ENCODE data around the gene ATP2A3.

Gene ATP2A3

DNA sequence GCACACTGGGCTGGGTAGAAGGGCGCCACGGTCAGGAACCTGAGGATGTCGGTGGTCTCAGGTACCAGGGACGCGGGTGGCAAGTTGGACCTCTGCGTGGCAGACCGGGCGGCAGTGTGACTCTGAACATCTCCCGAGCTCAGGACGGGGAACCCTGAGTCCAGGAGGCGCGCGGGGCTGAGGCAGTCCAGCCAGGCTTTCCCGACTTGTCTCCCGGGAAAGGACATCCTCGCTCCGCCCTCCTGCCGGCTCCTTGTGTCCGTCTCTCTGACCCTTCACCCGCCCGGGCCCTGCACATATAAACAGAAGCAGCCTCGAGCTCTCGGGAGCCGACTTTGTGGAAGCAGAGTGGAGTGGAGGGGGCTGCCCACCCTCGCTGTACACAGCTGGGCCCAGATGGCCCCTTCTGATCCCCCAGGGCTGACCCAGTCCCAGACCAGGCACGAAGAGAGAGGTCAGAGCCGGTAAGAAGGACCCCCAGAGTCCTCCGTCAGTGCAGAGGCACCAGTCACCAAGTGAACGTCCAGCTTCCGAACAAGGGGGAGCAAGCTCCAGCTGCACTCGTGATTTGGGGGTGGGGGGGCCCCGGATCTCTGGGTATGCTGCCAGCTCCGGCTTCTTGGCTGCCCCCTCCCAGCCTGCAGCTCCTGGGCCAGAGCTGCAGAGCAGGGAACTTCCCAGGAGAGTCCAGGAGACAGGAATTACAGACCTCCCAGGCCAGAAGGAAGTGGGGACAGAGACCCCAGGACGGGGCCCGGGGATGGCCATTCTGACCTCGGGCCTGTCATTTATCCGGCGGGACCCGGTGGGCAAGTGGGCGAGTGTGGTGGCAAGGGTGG, 39.5 kb downstream of the ATP2A3 start:
- DNase-seq: no peak

DNA sequence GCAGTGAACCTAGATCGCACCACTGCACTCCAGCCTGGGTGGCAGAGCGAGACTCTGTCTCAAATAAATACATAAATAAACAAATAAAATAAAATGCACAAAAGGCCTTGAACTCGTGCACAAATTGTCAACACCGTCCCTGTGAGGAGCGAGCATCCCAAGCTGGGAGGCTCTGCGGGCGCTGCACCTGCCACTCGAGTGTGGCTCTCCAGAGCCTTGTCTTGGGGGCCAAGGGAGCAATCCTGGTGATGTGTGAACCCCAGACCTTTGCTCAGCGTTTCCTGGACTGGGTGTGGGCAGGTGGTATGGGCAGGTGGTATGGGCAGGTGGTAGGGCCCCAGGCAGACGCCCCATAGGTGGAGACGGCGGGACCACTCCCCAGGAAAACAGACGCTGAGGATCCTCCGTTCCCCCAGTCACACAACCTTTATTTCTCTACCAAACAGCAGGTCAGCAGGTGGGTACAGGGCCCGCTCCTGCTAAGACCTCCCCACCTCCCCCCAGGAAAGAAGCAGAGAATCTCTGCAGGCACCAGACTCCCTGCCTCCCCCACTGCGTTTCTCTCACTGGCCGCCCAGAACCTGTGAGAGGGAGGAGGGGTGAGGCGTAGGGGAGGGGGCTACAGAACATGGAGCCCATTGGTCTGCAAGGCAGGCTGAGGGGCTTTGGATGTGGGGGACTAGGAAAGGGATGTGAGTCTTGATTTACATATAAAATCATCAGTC, 40.6 kb downstream of the ATP2A3 start:
- DNase-seq: no peak

DNA sequence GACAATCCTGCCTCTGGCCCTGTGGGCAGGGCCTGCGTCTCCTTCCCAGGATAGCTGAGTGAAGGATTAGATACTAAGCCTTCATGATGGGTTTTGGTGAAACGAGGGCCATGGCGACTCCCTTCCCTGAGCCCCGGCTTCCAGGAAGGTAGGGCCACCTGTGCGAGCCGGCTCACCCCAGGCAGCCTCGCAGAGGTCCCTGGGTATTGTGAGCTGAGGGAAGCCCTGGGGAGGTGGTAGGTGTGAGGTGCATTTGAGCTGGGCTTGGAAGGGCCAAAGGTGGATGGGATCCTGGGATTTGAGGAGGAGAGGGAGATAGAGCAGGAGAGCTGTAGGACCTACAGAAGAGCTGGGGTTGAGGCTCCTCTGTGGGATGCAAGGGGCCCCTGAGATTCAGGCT, 41.5 kb downstream of the ATP2A3 start:
- no peak for DNase-seq

DNA sequence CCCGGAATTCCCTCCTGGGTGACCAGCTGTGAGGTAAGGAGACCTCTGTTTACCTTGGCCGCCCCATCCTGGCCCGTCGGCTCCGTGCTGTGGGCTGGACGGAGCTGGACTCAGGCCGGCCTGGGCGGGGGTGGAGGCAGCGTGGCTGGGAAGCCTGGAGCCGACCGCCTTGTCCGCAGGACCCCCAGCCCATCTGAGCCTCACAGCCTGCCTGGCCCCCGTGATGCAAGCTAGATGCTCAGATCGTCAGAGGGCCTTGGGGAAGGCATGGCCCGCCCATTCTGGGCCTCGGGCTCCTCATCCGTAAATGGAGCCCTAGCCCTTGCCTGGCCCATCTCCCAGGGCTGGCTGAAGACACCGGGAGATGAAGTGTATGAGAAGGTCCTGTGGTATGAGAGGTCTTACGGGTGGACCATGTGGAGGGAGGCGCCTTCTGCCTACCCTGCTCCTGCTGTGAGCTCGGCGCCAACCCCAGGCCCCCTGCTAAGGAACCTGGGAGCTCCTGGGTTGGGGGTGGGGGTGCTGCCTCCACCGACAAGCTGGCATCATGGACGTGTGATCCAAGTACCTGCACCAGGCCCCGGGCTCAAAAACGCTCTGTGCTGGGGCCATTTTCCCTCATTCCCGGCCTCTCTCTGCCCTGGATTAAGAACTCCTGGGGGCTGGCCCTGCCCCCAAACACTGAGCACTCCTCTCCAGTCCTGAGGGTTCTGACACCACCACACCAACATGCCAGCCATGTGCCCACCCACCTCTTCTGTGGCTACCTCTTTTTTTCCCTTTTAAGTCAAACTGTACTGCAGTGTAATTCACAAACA, 42.5 kb downstream of the ATP2A3 start:
- no peak for DNase-seq

DNA sequence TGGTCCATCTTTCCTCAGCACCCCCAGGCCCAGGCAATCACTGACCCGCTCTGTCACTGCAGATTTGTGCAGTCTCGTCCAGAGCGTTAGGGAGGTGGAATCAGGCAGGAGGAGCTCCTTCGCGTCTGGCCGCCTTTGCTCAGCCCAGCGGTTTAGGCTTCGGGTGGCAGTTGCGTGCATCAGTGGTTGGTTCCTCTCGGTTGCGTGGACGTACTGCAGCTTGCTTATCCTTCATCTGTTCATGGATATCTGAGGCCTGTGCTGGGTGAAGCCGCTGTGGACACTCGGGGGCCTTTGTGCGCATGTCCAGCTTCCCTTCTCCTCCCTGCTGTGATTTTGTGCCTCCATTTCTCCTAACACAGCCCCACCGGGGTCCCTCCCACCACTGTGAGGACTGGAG, 43.2 kb downstream of the ATP2A3 start:
- DNase-seq: no peak

DNA sequence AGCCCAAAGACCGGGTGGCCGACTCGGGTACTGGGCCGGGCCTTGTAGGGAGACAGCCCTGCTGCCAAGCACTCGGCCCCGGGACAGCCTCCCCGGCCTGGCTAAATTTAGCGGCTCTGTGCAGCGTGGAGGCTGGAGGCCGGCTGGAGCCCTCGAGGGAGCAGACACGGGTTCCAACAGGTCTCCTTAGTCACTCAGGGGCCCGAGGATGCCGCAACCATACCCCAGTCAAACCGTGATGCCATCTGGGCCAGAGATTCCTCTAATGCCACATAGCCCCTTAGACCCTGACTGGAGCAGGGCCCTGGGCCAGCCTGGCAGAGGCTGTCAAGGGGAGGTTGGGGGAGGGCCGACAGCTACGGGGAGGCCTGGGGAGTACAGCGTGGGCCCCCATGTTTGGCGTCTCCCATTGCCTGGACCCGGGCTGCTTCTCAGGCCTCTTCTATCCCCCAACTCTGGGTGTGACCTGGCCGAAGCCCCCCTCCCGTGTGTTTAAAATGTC, 45.1 kb downstream of the ATP2A3 start:
- DNase-seq: no peak

DNA sequence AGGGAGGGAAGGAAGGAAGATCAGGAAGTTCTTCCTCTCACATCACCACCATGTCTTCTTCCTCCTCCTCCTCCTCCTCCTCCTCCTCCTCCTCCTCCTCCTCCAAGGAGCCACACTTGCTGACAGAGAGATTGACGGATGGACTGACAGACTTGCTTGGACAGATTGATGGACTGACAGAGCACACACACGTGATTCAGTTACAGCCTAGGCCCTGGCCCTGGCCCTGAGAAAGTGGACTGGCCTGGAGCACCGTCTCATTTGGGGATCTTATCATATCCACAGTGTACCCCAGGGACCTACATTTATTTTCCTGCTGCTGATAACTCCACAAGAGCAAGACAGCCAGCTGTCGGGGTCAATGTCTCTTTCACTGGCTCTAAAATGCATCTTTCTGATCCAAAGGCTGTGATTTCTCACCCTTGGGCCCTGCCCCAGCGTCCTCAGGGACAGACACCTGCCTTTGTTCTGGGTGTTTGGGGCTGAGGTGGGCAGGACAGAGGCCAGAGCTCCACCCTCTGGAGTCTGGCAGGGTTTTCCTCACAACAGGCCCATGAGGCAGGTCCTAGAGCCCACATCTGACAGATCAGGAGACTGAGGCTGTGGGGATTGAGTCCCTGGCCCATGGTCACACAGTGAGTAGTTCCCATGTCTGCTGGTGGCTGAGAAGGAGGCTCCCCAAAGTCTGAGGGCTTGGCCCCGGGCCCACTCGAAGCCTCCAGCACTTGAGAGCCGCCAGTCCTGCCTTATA, 45.7 kb downstream of the ATP2A3 start:
- DNase-seq: no peak

DNA sequence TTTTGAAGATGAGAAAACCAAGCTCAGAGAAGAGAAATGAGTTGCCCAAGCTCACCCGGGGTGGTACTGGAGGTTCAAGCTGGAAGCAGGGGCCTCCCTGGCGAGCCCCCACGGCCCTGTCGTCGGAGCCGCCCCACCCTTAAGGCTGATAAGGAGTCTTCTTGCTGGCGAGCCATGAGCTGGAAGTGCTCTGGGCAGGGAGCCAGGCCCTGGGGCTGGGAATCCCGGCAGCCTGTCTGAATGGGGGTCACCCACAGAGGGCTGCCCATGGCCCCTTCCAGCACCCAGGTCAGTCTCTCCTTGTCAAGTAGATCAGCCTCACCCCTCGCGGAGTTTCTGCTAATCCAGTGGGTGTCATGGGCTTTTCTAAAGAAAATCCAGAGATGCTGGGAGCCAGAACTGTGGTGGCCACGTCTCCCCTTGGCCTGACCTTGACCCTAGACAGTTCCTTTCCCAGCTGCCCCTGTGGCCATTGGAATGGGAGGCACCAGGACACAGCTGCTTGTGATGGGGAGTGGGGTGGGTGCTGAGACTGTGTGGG, 46.8 kb downstream of the ATP2A3 start:
- no peak for DNase-seq

DNA sequence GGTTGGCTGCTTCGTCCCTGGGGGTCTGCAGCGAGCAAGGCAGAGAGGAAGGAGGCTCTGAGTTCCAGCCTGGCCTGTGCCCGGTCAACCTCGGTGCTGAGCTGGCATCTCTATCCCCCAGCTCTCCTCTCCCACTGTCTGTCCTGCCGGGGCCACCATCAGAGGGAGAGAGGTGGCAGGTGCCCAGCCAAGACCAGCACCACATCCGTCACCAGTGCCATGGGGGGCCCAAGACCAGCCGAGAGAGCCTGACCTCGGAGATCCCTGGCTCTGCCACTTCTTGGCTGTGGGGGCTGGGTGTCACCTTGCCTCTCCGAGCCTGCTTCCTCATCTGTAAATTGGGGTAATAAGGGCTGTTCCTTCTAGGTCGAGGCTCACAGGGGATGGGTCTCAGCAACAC, 47.4 kb downstream of the ATP2A3 start:
- DNase-seq: no peak

DNA sequence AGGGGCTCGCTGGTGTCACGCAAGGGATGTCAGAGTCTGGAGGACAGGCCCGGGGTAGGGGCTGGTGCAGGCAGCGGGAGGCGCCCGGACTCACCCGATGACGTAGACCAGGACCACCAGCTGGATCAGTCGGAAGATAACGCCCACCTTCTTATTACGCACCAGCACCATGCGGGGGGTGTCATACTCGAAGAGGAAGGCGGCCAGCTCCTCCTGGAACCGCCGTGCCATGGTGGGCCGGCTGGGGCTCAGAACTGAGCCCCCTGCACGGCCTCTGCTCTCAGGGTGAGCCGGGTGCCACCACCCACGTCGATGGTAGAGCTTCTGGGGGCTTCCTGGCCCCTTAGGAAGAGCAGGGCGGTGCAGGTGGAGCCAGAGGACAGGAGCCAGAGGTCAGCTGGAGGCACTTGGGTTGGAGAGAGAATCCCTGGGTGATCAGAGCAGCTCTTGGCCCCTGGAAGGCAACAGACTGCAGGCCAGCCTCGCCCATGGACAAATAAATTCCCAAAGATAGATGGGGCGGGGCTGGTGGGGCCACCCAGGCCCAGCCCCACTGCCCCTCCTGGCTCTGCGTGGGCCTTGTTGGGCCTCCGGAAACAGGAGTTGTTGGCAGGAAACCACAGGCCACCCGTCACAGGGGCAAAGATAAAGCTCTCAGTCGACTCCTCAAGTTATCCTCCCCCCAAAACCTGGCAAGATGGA, 48.1 kb downstream of the ATP2A3 start, which contains the start of gene P2RX1:
TSS of gene P2RX1 (minus strand) at position 471 of the 702 bp plus-strand sequence. CDS start at position 231, 240 bp downstream.
- DNase-seq: no peak

DNA sequence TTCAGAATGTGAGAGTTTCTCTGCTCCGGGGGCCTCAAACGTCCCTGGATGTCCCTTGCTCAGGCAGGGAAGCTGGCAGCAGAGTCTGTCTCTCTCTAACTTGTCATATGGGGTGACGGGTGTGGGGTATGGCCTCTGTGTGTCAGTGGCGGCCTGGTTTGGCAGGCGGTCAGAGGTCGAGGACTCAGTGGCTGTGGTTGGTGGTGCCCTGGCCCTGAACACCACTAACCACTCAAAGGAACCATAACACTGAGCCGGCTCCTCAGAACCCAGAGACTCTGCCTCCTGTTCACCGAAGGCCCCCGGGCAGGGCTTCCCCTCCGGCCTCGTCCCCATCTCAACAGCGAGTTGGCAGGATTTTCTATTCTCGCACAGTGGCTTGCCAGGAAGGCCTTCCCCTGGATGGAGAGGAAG, 48.6 kb downstream of the ATP2A3 start:
- no peak for DNase-seq

DNA sequence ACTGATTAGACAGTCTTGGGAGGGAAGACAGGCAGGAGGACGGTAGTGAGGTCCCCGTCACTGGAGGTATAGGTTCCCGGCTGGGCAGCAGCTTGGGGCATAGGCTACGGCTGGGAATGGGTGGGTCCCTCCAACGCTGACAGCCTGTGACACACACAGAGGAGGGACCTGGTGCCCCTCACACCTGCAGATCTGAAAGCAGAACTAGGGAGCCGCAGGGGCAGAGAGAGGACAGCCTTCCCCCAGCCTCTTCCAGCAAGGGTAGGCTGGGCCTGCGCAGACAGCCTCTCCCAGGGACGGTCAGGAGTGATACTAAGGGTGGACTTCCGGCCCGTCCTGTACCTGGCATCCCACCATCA, 49.9 kb downstream of the ATP2A3 start:
- DNase-seq: no peak

DNA sequence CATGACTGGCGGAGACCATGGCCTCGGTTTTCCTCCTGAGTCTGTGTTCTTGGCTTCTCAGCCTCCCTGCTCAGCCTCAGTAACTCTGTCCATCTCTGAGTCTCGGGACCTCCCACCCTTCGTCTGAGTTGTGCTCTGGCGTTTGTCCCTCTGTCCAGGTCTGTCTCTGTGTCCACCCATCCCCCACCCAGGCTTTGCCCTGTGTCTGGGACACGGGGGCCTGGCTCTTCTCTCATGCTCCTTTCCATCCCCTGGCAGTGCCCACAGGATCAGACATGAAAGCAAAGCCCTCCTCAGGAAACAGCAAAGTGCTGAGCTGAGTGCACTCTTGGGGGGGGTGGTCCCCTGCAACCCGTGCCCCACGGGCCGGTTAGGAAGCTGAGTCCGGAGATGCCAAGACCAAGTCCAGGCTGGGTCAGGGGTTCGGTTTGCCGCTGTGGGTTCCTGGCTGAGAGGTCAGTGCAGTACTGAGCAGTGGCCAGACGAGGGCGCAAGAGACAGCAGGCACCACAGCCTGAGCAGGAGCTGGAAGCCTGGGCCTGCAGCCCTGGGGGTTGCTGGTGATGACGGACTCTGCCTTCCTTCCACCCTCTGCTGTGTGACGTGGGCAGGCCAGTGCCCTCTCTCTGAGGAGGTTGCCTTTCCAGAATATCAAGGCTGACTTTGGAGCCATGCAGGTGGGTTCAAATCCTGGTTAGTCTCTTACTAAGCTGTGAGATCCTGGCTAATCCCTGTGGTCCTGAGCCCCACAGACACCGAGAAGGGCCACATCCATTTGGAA, 50.5 kb downstream of the ATP2A3 start:
- DNase-seq: no peak

DNA sequence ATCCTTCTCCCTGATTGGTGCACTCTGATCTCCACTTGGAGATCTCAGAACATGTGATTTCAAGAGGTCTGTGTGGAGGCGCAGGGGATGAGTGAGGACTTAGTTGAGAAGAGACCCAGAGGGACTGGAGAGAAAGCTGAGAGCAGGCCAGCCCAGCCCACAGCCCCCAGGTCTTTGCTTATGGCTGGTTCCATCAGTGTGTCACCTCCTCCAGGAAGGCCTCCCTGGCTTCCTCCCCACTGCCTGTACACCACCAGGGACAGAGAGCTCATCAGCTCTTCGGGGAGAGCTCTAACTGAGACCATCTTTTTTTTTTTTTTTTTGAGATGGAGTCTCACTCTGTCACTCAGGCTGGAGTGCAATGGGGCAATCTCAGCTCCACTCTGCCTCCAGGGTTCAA, 51.4 kb downstream of the ATP2A3 start:
- DNase-seq: no peak

DNA sequence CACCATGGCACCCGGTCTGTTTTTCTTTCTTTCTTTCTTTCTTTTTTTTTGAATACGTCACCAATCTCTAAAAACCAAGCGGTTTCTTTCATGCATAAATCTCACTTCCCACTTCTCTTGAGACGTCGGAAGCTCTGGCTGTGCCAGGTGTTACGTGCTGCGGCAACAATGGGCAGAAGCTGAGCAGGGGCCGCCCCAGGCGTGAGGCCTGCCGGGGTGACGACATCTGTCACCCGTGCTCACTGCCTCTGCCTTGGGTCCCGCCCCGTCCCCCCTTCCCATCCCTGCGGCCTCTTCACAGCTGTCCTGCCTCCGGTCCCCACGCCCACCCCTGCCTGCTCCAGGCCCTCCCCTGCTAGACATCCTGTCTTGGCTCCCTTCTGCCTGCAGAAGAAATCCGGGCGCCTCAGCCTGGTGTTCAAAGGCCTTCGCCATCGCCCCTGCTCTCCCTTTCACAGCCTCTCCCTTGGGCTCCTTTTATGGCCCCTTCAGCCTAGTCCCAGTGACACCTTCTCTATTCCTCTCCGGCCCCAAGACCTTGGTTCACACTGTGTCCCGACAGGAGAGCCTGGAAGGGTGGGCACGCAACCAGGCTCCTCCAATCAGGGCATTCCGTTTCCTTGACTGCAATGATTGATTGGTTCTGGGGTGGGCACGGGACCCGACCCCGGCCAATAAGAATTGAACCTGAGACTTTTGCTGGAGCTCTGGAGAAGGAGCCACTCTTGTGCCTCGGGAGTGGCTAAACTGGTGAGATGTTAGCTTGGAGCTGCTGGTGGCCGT, 52.8 kb downstream of the ATP2A3 start:
- no peak for DNase-seq

DNA sequence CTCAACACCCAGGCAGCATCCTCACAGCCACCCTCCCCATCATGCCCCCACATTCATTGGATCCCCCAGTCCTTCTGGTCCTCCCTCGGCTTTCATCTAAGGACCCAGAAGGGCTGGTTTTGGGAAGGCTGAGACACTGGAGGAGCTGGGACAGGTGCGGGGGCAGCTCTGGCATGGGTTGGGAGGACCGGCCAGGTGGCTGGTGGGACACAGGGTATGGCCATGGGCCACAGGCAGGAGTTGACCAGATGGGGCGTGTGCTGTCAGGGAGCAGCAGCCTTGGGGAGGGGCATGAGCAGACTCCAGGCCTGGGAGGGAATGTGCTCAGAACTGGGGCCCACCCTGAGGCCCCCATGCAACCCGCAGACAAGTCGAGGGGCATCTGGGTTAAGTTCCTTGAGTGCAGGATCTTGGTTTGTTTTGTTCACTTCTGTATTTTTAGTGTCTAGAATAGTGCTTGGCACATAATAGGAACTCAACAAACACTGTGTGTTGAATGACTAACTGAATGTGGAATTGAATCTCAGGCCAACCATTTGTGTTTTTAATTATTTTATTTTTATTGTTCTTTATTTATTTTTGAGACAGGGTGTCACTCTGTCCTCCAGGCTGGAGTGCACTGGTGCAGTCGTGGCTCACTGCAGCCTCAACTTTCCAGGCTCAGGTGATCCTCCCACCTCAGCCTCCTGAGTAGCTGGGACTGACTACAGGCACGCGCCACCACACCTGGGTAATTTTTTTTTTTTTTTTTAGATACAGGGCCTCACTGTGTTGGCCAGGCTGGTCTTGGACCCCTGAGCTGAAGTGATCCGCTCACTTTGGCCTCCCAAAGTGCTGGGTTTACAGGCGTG, 53.6 kb downstream of the ATP2A3 start:
- no peak for DNase-seq

DNA sequence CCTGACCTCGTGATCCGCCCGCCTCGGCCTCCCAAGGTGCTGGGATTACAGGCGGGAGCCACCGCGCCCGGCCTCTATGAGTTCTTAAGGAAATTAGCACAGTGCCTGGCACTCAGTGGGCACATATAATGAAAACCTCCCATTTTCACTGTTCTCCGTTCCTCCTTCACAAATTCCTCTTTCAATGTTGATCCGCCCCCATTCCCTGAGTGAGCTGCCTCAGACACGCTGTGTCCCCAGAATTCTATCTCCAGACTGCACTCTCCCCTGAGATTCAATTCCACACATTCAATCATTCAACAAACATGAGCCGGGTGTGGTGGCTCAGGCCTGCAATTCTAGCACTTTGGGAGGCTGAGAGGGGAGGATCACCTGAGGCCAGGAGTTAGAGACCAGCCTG, 55.0 kb downstream of the ATP2A3 start:
- no peak for DNase-seq

DNA sequence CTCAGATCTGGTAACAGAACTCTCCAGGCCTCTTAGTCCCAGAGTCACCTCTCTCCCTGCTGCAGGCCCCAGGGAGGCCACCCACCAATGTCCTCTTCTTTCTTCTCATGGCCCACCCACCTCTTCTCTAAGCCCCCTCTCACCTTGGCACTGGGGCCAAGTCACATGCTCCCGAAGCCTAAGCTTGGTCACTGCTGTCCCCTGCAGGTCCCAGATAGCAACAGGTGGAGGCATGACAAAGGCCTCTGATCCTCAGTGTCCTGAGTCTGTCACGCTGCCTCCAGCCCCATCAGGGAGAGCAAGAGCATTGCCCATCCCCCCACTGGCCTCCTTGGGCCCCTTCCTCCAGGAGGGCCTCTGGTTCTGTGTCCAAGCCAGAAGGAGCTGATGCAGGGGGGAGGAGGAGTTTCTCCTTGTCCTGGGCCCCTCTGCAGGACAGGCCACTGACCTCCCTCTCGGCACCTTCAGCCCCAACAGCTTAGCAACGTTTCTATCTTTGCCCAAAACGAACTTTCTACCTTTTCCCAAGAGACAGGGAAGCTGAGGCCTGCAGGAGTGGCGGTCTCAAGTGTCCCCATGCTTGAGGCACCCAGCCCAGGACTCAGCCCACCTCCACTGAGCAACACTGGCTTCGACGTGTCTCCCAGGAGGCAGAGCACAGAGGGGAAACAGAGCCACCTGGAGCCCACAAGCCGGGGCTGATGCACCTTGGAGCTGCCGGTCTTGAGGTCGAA, 56.6 kb downstream of the ATP2A3 start:
- no peak for DNase-seq
